Measurements from ENCODE around the gene PRR20G. TPM values are rescaled to one million over a fixed set of nuclear protein-coding genes. Genes with fewer than 3 reads are reported as not detected.

Gene PRR20G
- total RNA-seq, result not detected in 2 replicates

DNA sequence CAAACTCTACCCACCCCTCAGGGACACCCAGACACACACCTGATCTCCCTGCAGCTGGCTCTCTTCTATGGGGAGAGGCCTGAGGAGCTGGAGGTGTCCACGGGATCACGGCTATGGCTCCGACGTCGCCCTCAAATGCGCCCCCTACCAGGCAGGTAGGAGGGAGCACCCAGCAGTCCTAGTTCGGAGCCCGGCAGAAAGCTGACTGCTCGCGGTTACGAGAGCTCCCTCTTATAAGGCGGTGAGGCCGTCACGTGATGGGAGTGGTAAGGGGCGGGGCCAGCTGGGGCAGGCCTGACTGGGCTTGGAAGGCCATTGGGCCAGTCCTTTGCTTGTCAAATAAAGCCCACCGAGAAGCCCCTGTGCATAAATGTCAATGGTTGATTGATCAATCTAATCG lies at the start of gene PRR20G:
TSS of gene PRR20G (minus strand) at position 207 of the 400 bp plus-strand sequence. CDS start 681 bp downstream, outside the sequence.

Other genes with a start within 250 kb of the PRR20G start
- not detected in 2 replicates for gene PRR23E, start 94.9 kb downstream of the PRR20G start, total RNA-seq